Heart left ventricle (tissue), 16 donors: ENCODE measurements around the gene MRPL32. TPM values are rescaled to one million over a fixed set of nuclear protein-coding genes. Genes with fewer than 3 reads are reported as not detected.

ENCODE experiments used
- ATAC-seq, 4 donors: fragments of 200-7000 bp; cut with Tn5 transposase; one replicate each; pipeline ENCODE4 v1.9.1; 2020 to 2022; ENCODE audit warnings: moderate library complexity in 4 of 4, mild to moderate bottlenecking in 3 of 4, moderate number of reproducible peaks in 1 of 4
- DNase-seq, 5 donors: peaks; one replicate each; pipeline ENCODE4 v3.0.0-alpha.2; 2020
- H3K27ac ChIP-seq, 12 donors: fragments of 200-600 bp; sonication (generic) in 4 of 12; one replicate each; pipeline versions ENCODE4 v1.5.0 to v1.8.0; 2016 to 2022; ENCODE audit warnings: mild to moderate bottlenecking in 2 of 12
- H3K27me3 ChIP-seq, 9 donors: fragments of 200-600 bp; sonication (generic) in 2 of 9; one replicate each; pipeline versions ENCODE4 v1.5.1 to v1.8.0; 2016 to 2022; ENCODE audit warnings: mild to moderate bottlenecking in 3 of 9
- H3K36me3 ChIP-seq, 9 donors: fragments of 200-600 bp; sonication (generic) in 2 of 9; one replicate each; pipeline versions ENCODE4 v1.5.0 to v1.8.0; 2018 to 2022; ENCODE audit warnings: mild to moderate bottlenecking in 2 of 9
- H3K4me1 ChIP-seq, 12 donors: fragments of 200-600 bp; sonication (generic) in 4 of 12; one replicate each; pipeline versions ENCODE4 v1.5.0 to v1.8.0; 2016 to 2022; ENCODE audit warnings: mild to moderate bottlenecking in 3 of 12
- H3K4me3 ChIP-seq, 12 donors: fragments of 200-600 bp; sonication (generic) in 4 of 12; one replicate each; pipeline versions ENCODE4 v1.5.0 to v1.8.0; 2017 to 2022; ENCODE audit warnings: mild to moderate bottlenecking in 9 of 12, moderate library complexity in 4 of 12
- H3K9me3 ChIP-seq, 12 donors: fragments of 200-600 bp; sonication (generic) in 4 of 12; one replicate each; pipeline versions ENCODE4 v1.5.0 to v1.8.0; 2016 to 2022; ENCODE audit warnings: mild to moderate bottlenecking in 1 of 12
- CTCF ChIP-seq, 12 donors: fragments of 200-600 bp; sonication (generic) in 4 of 12; IDR thresholded peaks; one replicate each; pipeline versions ENCODE4 v1.5.0 to v1.8.0; 2018 to 2022; ENCODE audit warnings: antibody characterized with exemption in 12 of 12, mild to moderate bottlenecking in 5 of 12
- POLR2A ChIP-seq, 2 donors: fragments of 450-650 bp; IDR thresholded peaks; one replicate each; pipeline ENCODE4 v1.6.1; 2017; ENCODE audit warnings: antibody characterized with exemption in 2 of 2, mild to moderate bottlenecking in 2 of 2, moderate library complexity in 2 of 2
- WGBS, 4 donors: extraction: QIAGEN DNeasy Blood & Tissue Kit in 2 of 4; methylation state at CpG; one replicate each; pipeline versions ENCODE4 v1.1.5 to v1.1.7; 2013 to 2018; 5-methylcytosine and 5-hydroxymethylcytosine counted together
- intact Hi-C, 10 donors: fragments of 100-400 bp; cut with DNase I; formaldehyde crosslinking; loops; one replicate each; pipeline versions ENCODE4 v1.11.1 to v1.14.2; 2022
- polyA plus RNA-seq, 2 donors: library from polyadenylated mRNA; stranded (reverse); fragments of 200-250 nt; gene quantifications; one replicate each; pipeline ENCODE4 v1.2.3, GENCODE V29; 2013
- total RNA-seq, 9 donors: library from RNA; depleted of rRNA in 2 of 9; stranded (reverse); fragments of >200 nt in 2 of 9; fragmentation: NEBNext Ultra II Directional in 3 of 9; extraction: Animal tissue kit (Norgen Biotek cat#: 25700) in 3 of 9; gene quantifications; one replicate each; pipeline versions ENCODE4 v1.1.0 to v1.2.4, GENCODE V29; 2016 to 2023
- donor health status: ischemic (EF 13 %, LVEDD 7.1; RV severe dilation, severe dysfunction).
- donor health status: healthy with polysubstance abuse.
- donor health status: DM: no; HTN: yes; CAD: no.
- donor health status: DM: no; HTN: no; CAD: no.
- donor health status: ischemic (EF 25% LVEDD 6.9; RV normal size, moderate dysfunction).
- donor health status: ischemic (EF 25% LVEDD 5.7; RV mildly dilated, moderate dysfunction).
- donor health status: healthy.
- donor health status: DM: yes; HTN: yes; CAD: no.
- donor health status: ischemic (EF 35%, LVEDD 5.7; RV mildly dilated, moderate dysfunction).
- donor health status: nonischemic (EF 11% LVEDD 7.7; RV severe dilation, severe dysfunction).
- donor health status: DM: yes; HTN: yes; CAD: no.
- donor health status: PGD.
- donor health status: ischemic (EF 29% LVEDD 5.4; RV normal size, mild dysfunction).
- donor health status: nonischemic (EF 23%, LVEDD 6.1; RV moderate dilation, normal function).

Gene MRPL32
- total and polyA plus RNA-seq, 11 donors = 49.0 to 98.4 (median 63.4) TPM

- peaks cover 0 to 18% (median 6%) of the 10 kb centered on the region in 12 donors for H3K9me3 ChIP-seq
- intact Hi-C loops = no loop called here
- no peaks in the 10 kb centered on the region for H3K36me3 ChIP-seq
- TF ChIP-seq POLR2A (IDR thresholded peaks at IDR 0.05) (no peak), CTCF (IDR thresholded peaks at IDR 0.05) (no peak)
- ATAC-seq (no peak), DNase-seq (no peak)
- no peak overlapping the region for H3K4me3 ChIP-seq
- H3K4me1 ChIP-seq = no peaks in the 10 kb centered on the region
- WGBS, 4 donors = 81 to 88% (median 87%) methylated on average over 6 of the region's 6 CpGs
- H3K27me3 ChIP-seq = peaks cover 0 to 3% (median 0%) of the 10 kb centered on the region in 9 donors
- H3K27ac ChIP-seq = no peak overlapping the region
These were observed 54.0 kb downstream of the MRPL32 start for GRCh38 chr7:42986213-42986612.

GRCh38 chr7:42986781-42987248, 54.6 kb downstream of the MRPL32 start:
- ATAC-seq (no peak), DNase-seq (no peak)
- Histone ChIP-seq H3K4me3 (no peak overlapping the region), H3K4me1 (no peaks in the 10 kb centered on the region), H3K27ac (no peak overlapping the region), H3K9me3 (peaks cover 0 to 18% (median 6%) of the 10 kb centered on the region in 12 donors), H3K36me3 (no peaks in the 10 kb centered on the region), H3K27me3 (peaks cover 0 to 4% (median 0%) of the 10 kb centered on the region in 9 donors)
- TF ChIP-seq POLR2A (IDR thresholded peaks at IDR 0.05) = no peak
- TF ChIP-seq CTCF (IDR thresholded peaks at IDR 0.05) = no peak
- 62 to 72% (median 68%) methylated on average over 1 of the region's 1 CpG for WGBS, 4 donors
- intact Hi-C loops = no loop called here

Other genes starting within 250 kb of the MRPL32 start
- 1 to 10 TPM; 1.8 to 9.1 (median 4.0) TPM for gene C7orf25, start 20.3 kb upstream of the MRPL32 start, total RNA-seq
- gene C7orf25, start 20.3 kb upstream of the MRPL32 start, polyA plus RNA-seq = 1 to 10 TPM; 5.0 to 7.8 TPM
- 100 to 1,000 TPM in 1 of 9 donors, 10 to 100 TPM in 8; 41.8 to 106 (median 75.8) TPM for gene PSMA2, start 202 bp upstream of the MRPL32 start, total RNA-seq
- gene PSMA2, start 202 bp upstream of the MRPL32 start, polyA plus RNA-seq = 100 to 1,000 TPM in 1 of 2 donors, 10 to 100 TPM in 1; 71.3 to 139 TPM
- gene HECW1, start 180.3 kb downstream of the MRPL32 start, total RNA-seq = under 1 TPM in 1 of 9 donors, not detected in 8; 0.23 TPM
- gene HECW1, start 180.3 kb downstream of the MRPL32 start, polyA plus RNA-seq = not detected